ENCODE data around the gene GNB1. TPM values are rescaled to one million over a fixed set of nuclear protein-coding genes. Genes with fewer than 3 reads are reported as not detected.

GNB1 gene
- total RNA-seq, 1 donor from 2014 or later = 328 TPM

DNA sequence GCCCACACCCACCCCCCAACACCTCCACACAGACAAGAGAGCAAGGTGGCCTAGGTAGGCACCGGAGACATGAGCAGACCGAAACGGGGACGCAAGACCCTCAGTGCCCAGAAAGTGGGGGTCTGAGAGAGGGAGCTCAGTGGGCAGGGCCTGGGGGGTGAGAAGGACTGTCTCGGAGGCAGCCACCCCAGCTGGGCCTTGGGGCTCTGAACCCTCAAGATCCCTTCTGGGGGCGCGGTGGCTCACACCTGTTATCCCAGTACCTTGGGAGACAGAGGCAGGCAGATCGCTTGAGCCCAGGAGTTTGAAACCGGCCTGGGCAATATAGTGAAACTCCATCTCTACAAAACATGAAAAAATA, 9.1 kb upstream of the GNB1 start:
- TF ChIP-seq, protein P1, sequence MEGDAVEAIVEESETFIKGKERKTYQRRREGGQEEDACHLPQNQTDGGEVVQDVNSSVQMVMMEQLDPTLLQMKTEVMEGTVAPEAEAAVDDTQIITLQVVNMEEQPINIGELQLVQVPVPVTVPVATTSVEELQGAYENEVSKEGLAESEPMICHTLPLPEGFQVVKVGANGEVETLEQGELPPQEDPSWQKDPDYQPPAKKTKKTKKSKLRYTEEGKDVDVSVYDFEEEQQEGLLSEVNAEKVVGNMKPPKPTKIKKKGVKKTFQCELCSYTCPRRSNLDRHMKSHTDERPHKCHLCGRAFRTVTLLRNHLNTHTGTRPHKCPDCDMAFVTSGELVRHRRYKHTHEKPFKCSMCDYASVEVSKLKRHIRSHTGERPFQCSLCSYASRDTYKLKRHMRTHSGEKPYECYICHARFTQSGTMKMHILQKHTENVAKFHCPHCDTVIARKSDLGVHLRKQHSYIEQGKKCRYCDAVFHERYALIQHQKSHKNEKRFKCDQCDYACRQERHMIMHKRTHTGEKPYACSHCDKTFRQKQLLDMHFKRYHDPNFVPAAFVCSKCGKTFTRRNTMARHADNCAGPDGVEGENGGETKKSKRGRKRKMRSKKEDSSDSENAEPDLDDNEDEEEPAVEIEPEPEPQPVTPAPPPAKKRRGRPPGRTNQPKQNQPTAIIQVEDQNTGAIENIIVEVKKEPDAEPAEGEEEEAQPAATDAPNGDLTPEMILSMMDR (IDR thresholded peaks at IDR 0.05) = no peak
- Histone ChIP-seq H3K4me1 (no peaks in the 10 kb centered on the region), H3K9me3 (no peaks in the 10 kb centered on the region), H3K36me3 (no peaks in the 10 kb centered on the region), H3K27me3 (no peaks in the 10 kb centered on the region), H3K4me3 (no peak overlapping the region), H3K27ac (no peak overlapping the region)
- intact Hi-C loops (cut with DNase I) = loop anchor here (10.0 kb wide), 1 partner anchor 145 kb away; no protein-coding TSS in a partner anchor
- DNase-seq (no peak), ATAC-seq (no peak)

DNA sequence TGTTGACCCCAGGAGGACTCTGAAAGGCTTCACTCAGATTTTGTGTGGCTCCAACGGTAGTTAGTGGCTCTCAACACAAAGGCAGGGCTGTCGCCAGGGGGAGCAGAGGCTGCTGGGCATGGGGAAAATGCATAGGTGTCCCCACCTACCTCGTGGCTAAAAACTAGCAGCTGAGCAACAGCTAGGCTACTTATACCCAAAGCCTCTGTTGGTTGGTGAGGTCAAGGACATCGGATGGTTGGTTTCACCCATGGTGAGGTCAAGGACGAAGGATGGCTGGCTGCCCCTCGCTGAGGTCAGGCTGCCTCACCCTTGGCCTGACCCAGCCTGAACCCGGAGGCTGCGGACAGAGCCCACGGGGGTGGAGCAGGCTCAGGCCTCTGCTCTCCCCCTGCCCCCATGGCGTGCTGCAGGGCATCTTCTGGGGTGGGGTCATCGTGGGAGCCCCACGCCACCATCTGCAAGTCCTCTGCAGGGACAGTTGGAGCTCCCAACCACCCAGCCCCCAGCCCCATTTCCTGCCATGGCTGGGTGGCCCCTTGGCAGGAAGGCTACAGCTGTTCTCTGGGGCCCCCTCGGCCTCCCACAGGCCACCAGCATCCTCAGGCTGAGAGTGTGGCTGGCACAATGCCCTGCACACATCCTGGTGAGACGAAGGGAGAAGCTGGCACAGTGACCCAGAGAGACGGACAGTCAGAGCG, 8.5 kb upstream of the GNB1 start:
- intact Hi-C loops (cut with DNase I) = loop anchor here (10.0 kb wide), 1 partner anchor 145 kb away; no protein-coding TSS in a partner anchor
- Histone ChIP-seq H3K4me1 (no peaks in the 10 kb centered on the region), H3K27ac (no peak overlapping the region), H3K27me3 (no peaks in the 10 kb centered on the region), H3K4me3 (no peak overlapping the region), H3K9me3 (no peaks in the 10 kb centered on the region), H3K36me3 (no peaks in the 10 kb centered on the region)
- DNase-seq (no peak), ATAC-seq (no peak)
- TF ChIP-seq, protein P1 (IDR thresholded peaks at IDR 0.05) = no peak

DNA sequence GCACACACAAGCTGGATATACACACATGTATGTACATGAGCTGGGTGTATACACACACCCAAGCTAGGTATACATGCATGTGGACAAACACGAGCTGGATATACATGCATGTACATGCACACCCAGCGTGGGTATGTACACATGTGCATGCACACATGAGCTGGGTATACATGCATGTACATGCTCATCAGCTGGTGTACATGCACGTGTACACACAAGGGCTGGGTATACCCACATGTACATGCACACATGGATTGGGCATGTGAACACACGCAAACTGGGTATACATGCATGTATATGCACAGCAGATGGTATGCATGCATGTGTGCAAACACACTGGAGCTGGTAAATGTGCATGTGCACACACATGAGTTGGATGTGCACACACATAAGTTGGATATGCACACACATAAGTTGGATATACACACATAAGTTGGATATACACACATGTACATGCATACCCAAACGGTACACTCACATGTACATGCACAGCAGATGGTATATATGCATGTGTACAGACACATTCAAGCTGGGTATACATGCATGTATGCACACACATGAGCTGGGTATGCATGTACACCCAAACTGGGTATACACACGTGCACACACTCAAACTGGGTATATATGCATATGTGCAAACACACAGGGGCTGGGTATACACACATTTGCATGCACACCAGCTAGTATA, 7.5 kb upstream of the GNB1 start:
- Histone ChIP-seq H3K4me1 (no peaks in the 10 kb centered on the region), H3K27me3 (no peaks in the 10 kb centered on the region), H3K9me3 (no peaks in the 10 kb centered on the region), H3K27ac (no peak overlapping the region), H3K36me3 (no peaks in the 10 kb centered on the region), H3K4me3 (no peak overlapping the region)
- ATAC-seq = no peak
- no peak for DNase-seq
- TF ChIP-seq, protein P1 (IDR thresholded peaks at IDR 0.05) = no peak
- intact Hi-C loops (cut with DNase I) = loop anchor here (10.0 kb wide), 1 partner anchor 144 kb away; no protein-coding TSS in a partner anchor

DNA sequence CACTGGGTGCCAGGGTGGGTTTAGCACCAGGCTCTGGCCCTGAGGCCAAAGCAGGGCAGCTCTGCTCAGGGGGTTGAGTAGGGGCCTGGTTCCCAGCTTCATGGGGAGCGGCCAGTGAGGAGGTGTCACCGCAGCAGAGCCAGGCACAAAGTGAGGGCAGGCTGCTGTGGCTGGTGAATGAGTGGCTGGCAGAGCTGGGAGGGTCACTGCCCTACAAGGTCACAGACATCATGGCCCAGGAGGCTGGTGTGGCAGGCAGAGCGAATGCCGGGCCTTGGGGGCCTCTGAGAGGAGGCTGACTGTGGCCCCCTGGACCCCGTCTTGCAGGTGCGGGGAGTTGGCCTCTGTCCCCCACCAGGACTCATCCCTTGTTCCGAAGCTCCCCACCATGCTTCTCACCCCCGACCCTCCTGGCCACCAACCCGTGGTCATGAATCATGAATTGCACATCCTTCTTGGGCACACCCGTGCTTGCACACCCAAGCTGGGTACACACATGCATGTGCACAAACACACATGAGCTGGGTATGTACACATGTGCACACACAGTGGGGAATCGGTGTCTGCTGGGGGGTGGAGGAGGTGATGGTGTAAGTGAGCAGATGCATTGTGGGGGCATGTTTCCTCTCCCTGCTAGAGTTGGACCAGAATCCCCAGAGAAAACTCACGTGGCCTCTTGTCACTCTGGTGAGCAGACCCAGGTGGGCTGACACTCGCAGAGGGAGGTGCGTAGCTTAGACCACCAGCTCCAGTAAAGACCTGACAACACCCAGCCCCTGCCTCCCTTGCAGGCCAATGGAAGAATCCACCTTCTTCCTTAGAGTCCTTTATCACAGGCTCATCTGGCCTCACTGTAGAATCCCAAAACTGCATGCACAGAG, 4.8 kb upstream of the GNB1 start:
- Histone ChIP-seq H3K4me1 (peaks cover 11% of the 10 kb centered on the region), H3K4me3 (no peak overlapping the region), H3K9me3 (no peaks in the 10 kb centered on the region), H3K36me3 (no peaks in the 10 kb centered on the region), H3K27me3 (no peaks in the 10 kb centered on the region), H3K27ac (no peak overlapping the region)
- ATAC-seq (no peak), DNase-seq (no peak)
- intact Hi-C loops (cut with DNase I) = loop anchor here (10.0 kb wide), 1 partner anchor 141 kb away; no protein-coding TSS in a partner anchor
- TF ChIP-seq, protein P1 (IDR thresholded peaks at IDR 0.05) = no peak

DNA sequence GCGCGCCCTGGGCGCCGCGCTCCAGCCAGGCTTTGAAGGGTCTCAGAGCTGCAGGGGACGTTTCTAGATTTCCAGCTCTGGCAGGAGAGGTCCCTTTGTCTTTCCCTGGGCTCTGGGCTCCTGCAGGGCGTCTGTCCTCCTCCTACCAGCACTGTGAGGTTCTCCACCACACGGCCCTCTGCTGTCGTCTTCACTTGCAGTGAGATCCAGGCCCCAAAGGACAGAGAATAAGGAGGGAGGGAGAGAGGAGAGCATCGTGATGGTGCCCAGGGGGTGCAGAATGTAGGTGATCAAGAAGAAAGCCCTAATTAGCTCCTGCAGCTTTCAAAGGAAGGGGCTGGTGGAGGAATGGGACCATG, 4.2 kb upstream of the GNB1 start:
- TF ChIP-seq, protein P1 (IDR thresholded peaks at IDR 0.05) = no peak
- H3K27me3 ChIP-seq = no peaks in the 10 kb centered on the region
- intact Hi-C loops (cut with DNase I) = loop anchor here (10.0 kb wide), 1 partner anchor 140 kb away; no protein-coding TSS in a partner anchor
- H3K27ac ChIP-seq = no peak overlapping the region
- H3K4me3 ChIP-seq = no peak overlapping the region
- H3K36me3 ChIP-seq = no peaks in the 10 kb centered on the region
- peaks cover 11% of the 10 kb centered on the region for H3K4me1 ChIP-seq
- no peak for DNase-seq
- no peak for ATAC-seq
- no peaks in the 10 kb centered on the region for H3K9me3 ChIP-seq
